ENCODE measurements around the gene TSNAX. TPM values are rescaled to one million over a fixed set of nuclear protein-coding genes. Genes with fewer than 3 reads are reported as not detected.

The TSNAX gene
- polyA plus RNA-seq, 1 donor (not counting 4 experiments of a cell fraction or from before 2014, with no cell fraction given) = 32.6 TPM

DNA sequence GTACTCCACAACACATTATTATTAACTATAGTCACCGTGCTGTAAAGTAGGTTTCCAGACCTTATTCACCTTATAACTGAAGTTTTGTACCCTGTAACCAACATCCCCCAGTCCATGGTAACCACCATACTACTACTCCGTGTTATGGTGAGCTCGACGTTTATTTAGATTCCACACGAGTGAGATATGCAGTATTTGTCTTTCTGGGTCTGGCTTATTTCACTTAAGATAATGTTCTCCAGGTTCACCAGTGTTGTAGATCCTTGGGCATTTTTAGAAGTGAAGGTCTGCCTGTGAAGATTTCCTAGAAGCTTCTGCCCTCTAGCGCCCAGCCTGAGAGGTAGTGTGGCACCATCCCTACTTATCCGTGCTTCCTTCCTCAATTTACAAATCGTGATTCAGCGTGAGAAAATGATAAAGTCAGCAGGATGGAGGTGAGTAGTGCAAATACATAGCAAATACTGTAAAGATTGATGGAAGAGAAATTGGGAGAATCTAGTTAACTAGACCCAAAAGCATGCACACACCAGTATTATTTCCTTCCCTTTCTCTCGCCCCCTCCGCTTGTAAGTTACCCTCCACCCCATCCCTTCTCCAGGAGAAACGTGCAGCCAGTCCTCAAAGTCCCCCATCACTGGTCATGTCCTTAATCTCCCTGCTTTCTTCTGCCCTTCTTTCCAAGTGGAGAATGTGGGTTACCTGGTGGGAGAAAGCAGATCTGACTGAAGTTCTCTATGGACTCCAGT lies 62.2 kb downstream of the TSNAX start:
- no peak for DNase-seq (ENCODE audit: low read depth, low spot score)
- Histone ChIP-seq H3K79me2 (ENCODE audit: control insufficient read depth, insufficient read depth, low read length) (no peaks in the 10 kb centered on the region), H4K20me1 (ENCODE audit: control insufficient read depth, extremely low read depth, insufficient read depth, low read length) (no peaks in the 10 kb centered on the region), H3K4me1 (ENCODE audit: control insufficient read depth, extremely low read depth, insufficient read depth, low read length) (no peaks in the 10 kb centered on the region), H3K4me3 (ENCODE audit: control insufficient read depth in 2 of 3, extremely low read depth in 1 of 3, insufficient read depth in 2 of 3, low read depth in 1 of 3, low read length in 3 of 3) (no peak overlapping the region), H3K27me3 (ENCODE audit: control insufficient read depth, extremely low read depth, insufficient read depth, low read length) (no peaks in the 10 kb centered on the region), H3K36me3 (ENCODE audit: control insufficient read depth in 2 of 2, extremely low read depth in 1 of 2, insufficient read depth in 2 of 2, low read length in 2 of 2) (no peaks in the 10 kb centered on the region), H3K9ac (ENCODE audit: control insufficient read depth, extremely low read depth, insufficient read depth, low read length) (no peak overlapping the region), H2AFZ (ENCODE audit: control insufficient read depth, low read length) (no peak overlapping the region), H3K4me2 (ENCODE audit: control insufficient read depth, extremely low read depth, insufficient read depth, low read depth, low read length) (no peak overlapping the region), H3K9me3 (ENCODE audit: control insufficient read depth, low read depth, low read length) (no peaks in the 10 kb centered on the region), H3K9me1 (ENCODE audit: control insufficient read depth, extremely low read depth, insufficient read depth, low read length) (no peaks in the 10 kb centered on the region), H3K27ac (ENCODE audit: control insufficient read depth, insufficient read depth, low read length) (no peak overlapping the region)
- dilution Hi-C loops (cut with MboI; ENCODE audit: extremely low pct_ligation_motif_present, low sequenced_read_pairs) = no loop called here
- no peak for TF ChIP-seq EZH2 (IDR thresholded peaks at IDR 0.05; ENCODE audit: low read length)
- peak; percentile 72 to 83 (median 74) for TF ChIP-seq CTCF (optimal IDR thresholded peaks at IDR 0.05 in 1 of 3, IDR thresholded peaks at IDR 0.05 in 1 of 3, conservative IDR thresholded peaks at IDR 0.05 in 1 of 3; ENCODE audit: extremely low read depth in 1 of 3, insufficient read depth in 2 of 3, low read length in 3 of 3)
- peak; percentile 60 for FAIRE-seq

GRCh38 chr1:231591466-231591865 lies 63.0 kb downstream of the TSNAX start:
- H3K9me1 ChIP-seq (ENCODE audit: control insufficient read depth, extremely low read depth, insufficient read depth, low read length) = no peaks in the 10 kb centered on the region
- H3K9ac ChIP-seq (ENCODE audit: control insufficient read depth, extremely low read depth, insufficient read depth, low read length) = no peak overlapping the region
- no peaks in the 10 kb centered on the region for H3K36me3 ChIP-seq (ENCODE audit: control insufficient read depth in 2 of 2, extremely low read depth in 1 of 2, insufficient read depth in 2 of 2, low read length in 2 of 2)
- H3K4me1 ChIP-seq (ENCODE audit: control insufficient read depth, extremely low read depth, insufficient read depth, low read length) = no peaks in the 10 kb centered on the region
- no peaks in the 10 kb centered on the region for H4K20me1 ChIP-seq (ENCODE audit: control insufficient read depth, extremely low read depth, insufficient read depth, low read length)
- TF ChIP-seq CTCF (optimal IDR thresholded peaks at IDR 0.05 in 1 of 3, IDR thresholded peaks at IDR 0.05 in 1 of 3, conservative IDR thresholded peaks at IDR 0.05 in 1 of 3; ENCODE audit: extremely low read depth in 1 of 3, insufficient read depth in 2 of 3, low read length in 3 of 3) (no peak), EZH2 (IDR thresholded peaks at IDR 0.05; ENCODE audit: low read length) (no peak)
- H3K9me3 ChIP-seq (ENCODE audit: control insufficient read depth, low read depth, low read length) = no peaks in the 10 kb centered on the region
- no peak overlapping the region for H2AFZ ChIP-seq (ENCODE audit: control insufficient read depth, low read length)
- H3K79me2 ChIP-seq (ENCODE audit: control insufficient read depth, insufficient read depth, low read length) = no peaks in the 10 kb centered on the region
- H3K4me2 ChIP-seq (ENCODE audit: control insufficient read depth, extremely low read depth, insufficient read depth, low read depth, low read length) = no peak overlapping the region
- H3K4me3 ChIP-seq (ENCODE audit: control insufficient read depth in 2 of 3, extremely low read depth in 1 of 3, insufficient read depth in 2 of 3, low read depth in 1 of 3, low read length in 3 of 3) = no peak overlapping the region
- H3K27me3 ChIP-seq (ENCODE audit: control insufficient read depth, extremely low read depth, insufficient read depth, low read length) = no peaks in the 10 kb centered on the region
- FAIRE-seq (no peak), DNase-seq (ENCODE audit: low read depth, low spot score) (no peak)
- dilution Hi-C loops (cut with MboI; ENCODE audit: extremely low pct_ligation_motif_present, low sequenced_read_pairs) = no loop called here
- no peak overlapping the region for H3K27ac ChIP-seq (ENCODE audit: control insufficient read depth, insufficient read depth, low read length)
